GM10266 (cell line): Measurements from ENCODE around the gene LMNTD1.

Experiments used
- DNase-seq: peaks from one replicate; pipeline ENCODE4 v3.0.0; 2012; ENCODE audit errors: extremely low spot score
- TF ChIP-seq, protein P1 (sequence below): IDR thresholded peaks from 2 replicates; pipeline ENCODE4 v1.5.1; 2012; ENCODE audit warnings: mild to moderate bottlenecking, low read depth; ENCODE audit not compliant: control insufficient read depth, insufficient read depth; ENCODE audit errors: missing control alignments

Gene LMNTD1

GRCh38 chr12:25552681-25553080 is 402 bp downstream of the LMNTD1 start:
- TF ChIP-seq, protein P1, sequence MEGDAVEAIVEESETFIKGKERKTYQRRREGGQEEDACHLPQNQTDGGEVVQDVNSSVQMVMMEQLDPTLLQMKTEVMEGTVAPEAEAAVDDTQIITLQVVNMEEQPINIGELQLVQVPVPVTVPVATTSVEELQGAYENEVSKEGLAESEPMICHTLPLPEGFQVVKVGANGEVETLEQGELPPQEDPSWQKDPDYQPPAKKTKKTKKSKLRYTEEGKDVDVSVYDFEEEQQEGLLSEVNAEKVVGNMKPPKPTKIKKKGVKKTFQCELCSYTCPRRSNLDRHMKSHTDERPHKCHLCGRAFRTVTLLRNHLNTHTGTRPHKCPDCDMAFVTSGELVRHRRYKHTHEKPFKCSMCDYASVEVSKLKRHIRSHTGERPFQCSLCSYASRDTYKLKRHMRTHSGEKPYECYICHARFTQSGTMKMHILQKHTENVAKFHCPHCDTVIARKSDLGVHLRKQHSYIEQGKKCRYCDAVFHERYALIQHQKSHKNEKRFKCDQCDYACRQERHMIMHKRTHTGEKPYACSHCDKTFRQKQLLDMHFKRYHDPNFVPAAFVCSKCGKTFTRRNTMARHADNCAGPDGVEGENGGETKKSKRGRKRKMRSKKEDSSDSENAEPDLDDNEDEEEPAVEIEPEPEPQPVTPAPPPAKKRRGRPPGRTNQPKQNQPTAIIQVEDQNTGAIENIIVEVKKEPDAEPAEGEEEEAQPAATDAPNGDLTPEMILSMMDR, result no peak
- no peak for DNase-seq

GRCh38 chr12:25550186-25550585 is 2.9 kb downstream of the LMNTD1 start:
- DNase-seq, result no peak
- TF ChIP-seq, protein P1, result no peak

DNA sequence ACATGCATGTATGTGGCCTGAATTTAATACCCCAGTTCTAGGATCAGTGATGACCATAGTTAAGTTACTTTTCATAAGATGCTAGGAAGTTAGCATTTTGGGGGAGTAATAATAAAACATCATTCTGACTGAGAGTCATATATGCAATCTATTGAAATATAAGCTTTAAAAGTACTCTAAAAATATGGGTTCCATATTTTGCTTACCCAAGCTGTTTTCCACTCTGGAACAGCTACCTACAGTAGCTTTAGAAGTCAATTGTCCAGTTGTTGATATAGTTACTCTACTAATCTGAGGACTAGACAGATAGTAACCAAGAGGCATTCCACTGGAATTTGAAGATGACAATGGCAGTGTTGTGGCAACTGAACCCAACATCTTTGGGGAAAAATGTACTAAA is 4.0 kb downstream of the LMNTD1 start:
- DNase-seq, result no peak
- TF ChIP-seq, protein P1, result no peak

GRCh38 chr12:25546318-25546717 is 6.8 kb downstream of the LMNTD1 start:
- TF ChIP-seq, protein P1, result no peak
- no peak for DNase-seq

GRCh38 chr12:25533150-25533549 is 19.9 kb downstream of the LMNTD1 start:
- TF ChIP-seq, protein P1, result no peak
- no peak for DNase-seq

- no peak for DNase-seq
- TF ChIP-seq, protein P1, result no peak
These were observed 21.5 kb downstream of the LMNTD1 start for GRCh38 chr12:25531502-25532052.

- TF ChIP-seq, protein P1, result no peak
- DNase-seq, result no peak
These were observed 23.3 kb downstream of the LMNTD1 start for GRCh38 chr12:25529738-25530137.
